Measurements from ENCODE around the gene ODAD2. TPM values are rescaled to one million over a fixed set of nuclear protein-coding genes. Genes with fewer than 3 reads are reported as not detected.

ODAD2 gene
- total and polyA plus RNA-seq, 2 of the 8 experiments (the other 6 are each of a cell fraction or from before 2014, with no cell fraction given): 0.95 to 4.3 TPM

- Histone ChIP-seq H3K23ac (ENCODE audit: insufficient read length) (no peak overlapping the region), H2AK5ac (ENCODE audit: low read depth, low read length) (no peak overlapping the region), H2BK15ac (ENCODE audit: low read length) (no peak overlapping the region), H2AFZ (ENCODE audit: low read length) (no peak overlapping the region), H3K4me1 (replicated peaks in 1 of 4; ENCODE audit: control insufficient read depth in 3 of 4, insufficient read depth in 4 of 4, low read length in 3 of 4) (peaks cover 0 to 3% (median 0%) of the 10 kb centered on the region in 4 experiments; a peak in 1 of 7 replicates), H4K8ac (ENCODE audit: extremely low read depth, insufficient read depth, low read length) (no peak overlapping the region), H3K27me3 (replicated peaks in 1 of 4; ENCODE audit: control insufficient read depth in 3 of 4, extremely low read depth in 1 of 4, insufficient read depth in 3 of 4, low read length in 3 of 4) (no peaks in the 10 kb centered on the region), H2BK5ac (ENCODE audit: low read depth, low read length) (no peak overlapping the region), H3K79me1 (ENCODE audit: low read depth, low read length) (no peaks in the 10 kb centered on the region), H3K79me2 (ENCODE audit: control insufficient read depth in 1 of 2, insufficient read depth in 2 of 2, low read length in 2 of 2) (no peaks in the 10 kb centered on the region), H2BK12ac (ENCODE audit: low read depth, low read length) (no peak overlapping the region), H3K9me3 (ENCODE audit: insufficient read depth in 2 of 2, low read depth in 1 of 2, low read length in 1 of 2) (no peaks in the 10 kb centered on the region), H3K14ac (ENCODE audit: insufficient read length) (no peak overlapping the region), H3K18ac (ENCODE audit: extremely low read depth, low read length) (no peak overlapping the region), H3K4me2 (ENCODE audit: insufficient read depth in 1 of 2, low read depth in 2 of 2, low read length in 2 of 2) (no peak overlapping the region), H2BK120ac (replicated peaks; ENCODE audit: low read depth, low read length) (no peak overlapping the region), H4K91ac (replicated peaks; ENCODE audit: insufficient read length, low read length) (no peak overlapping the region), H3K23me2 (ENCODE audit: low read depth, low read length) (no peaks in the 10 kb centered on the region), H2BK20ac (ENCODE audit: low read length) (no peak overlapping the region), H3K4me3 (ENCODE audit: extremely low read depth in 1 of 4, insufficient read depth in 2 of 4, low read depth in 3 of 4, low read length in 4 of 4) (no peak overlapping the region), H3K36me3 (ENCODE audit: control insufficient read depth in 2 of 4, insufficient read depth in 4 of 4, low read length in 3 of 4) (no peaks in the 10 kb centered on the region), H4K5ac (ENCODE audit: insufficient read length, low read depth, low read length) (no peak overlapping the region), H3K9ac (replicated peaks in 1 of 4; ENCODE audit: extremely low read depth in 1 of 4, low read depth in 3 of 4, low read length in 3 of 4) (no peak overlapping the region), H3K56ac (replicated peaks; ENCODE audit: insufficient read length, low read depth, low read length) (no peak overlapping the region), H3K27ac (ENCODE audit: low read depth, low read length) (no peak overlapping the region), H3K4ac (replicated peaks; ENCODE audit: insufficient read length, low read depth, low read length) (no peak overlapping the region), H4K20me1 (replicated peaks in 1 of 2; ENCODE audit: control insufficient read depth in 1 of 2, insufficient read depth in 2 of 2, low read length in 2 of 2) (no peaks in the 10 kb centered on the region)
- ChIA-PET POLR2A (ENCODE audit: partially characterized antibody) (no interaction called here), CTCF (ENCODE audit: partially characterized antibody) (interaction anchor here (0.6 to 1.7 kb wide), 18 partner anchors 10 to 540 kb away, joined by 3 to 13 read pairs (median 3); no protein-coding TSS in a partner anchor)
- FAIRE-seq (peak; percentile 28), DNase-seq (ENCODE audit: low read depth in 1 of 2, low spot score in 2 of 2) (peak in 1 of 2 experiments; percentile 19)
- WGBS, 2 experiments (ENCODE audit: extremely low coverage in 1 of 2, insufficient coverage in 1 of 2, insufficient read length in 1 of 2, insufficient replicate concordance in 2 of 2, low coverage in 1 of 2, low lambda C conversion rate in 2 of 2, missing lambda C conversion rate in 1 of 2): 36% methylated on average over 1 of the region's 1 CpG; no CpG with 5 or more reads in 1 of the 2 experiments
- no peak for TF ChIP-seq TBP (IDR thresholded peaks at IDR 0.05; ENCODE audit: low read depth, low read length)
- no peak for TF ChIP-seq CBX8 (IDR thresholded peaks at IDR 0.05; ENCODE audit: borderline replicate concordance, low read depth, low read length)
- no peak for TF ChIP-seq E2F6 (IDR thresholded peaks at IDR 0.05)
- no peak for TF ChIP-seq RBBP5 (IDR thresholded peaks at IDR 0.05; ENCODE audit: borderline replicate concordance, low read depth, low read length)
- TF ChIP-seq HDAC6 (IDR thresholded peaks at IDR 0.05; ENCODE audit: low read depth, low read length): no peak
- TF ChIP-seq SP1 (IDR thresholded peaks at IDR 0.05; ENCODE audit: low read depth, low read length): no peak
- peak; percentile 89 to 93 for TF ChIP-seq RAD21 (IDR thresholded peaks at IDR 0.05 in 1 of 2, conservative IDR thresholded peaks at IDR 0.05 in 1 of 2; ENCODE audit: low read depth in 2 of 2, low read length in 2 of 2)
- TF ChIP-seq TEAD4 (IDR thresholded peaks at IDR 0.05; ENCODE audit: low read depth, low read length): no peak
- TF ChIP-seq CEBPB (IDR thresholded peaks at IDR 0.05; ENCODE audit: low read depth, low read length): no peak
- no peak for TF ChIP-seq CHD2 (IDR thresholded peaks at IDR 0.05; ENCODE audit: low read length)
- no peak for TF ChIP-seq RXRA (IDR thresholded peaks at IDR 0.05; ENCODE audit: insufficient read depth, low read depth, low read length)
- no peak for TF ChIP-seq KDM5A (IDR thresholded peaks at IDR 0.05; ENCODE audit: low read length)
- no peak for TF ChIP-seq EZH2 (IDR thresholded peaks at IDR 0.05; ENCODE audit: low read depth, low read length, severe bottlenecking)
- no peak for TF ChIP-seq BCL11A (IDR thresholded peaks at IDR 0.05; ENCODE audit: low read depth in 2 of 2, low read length in 2 of 2)
- no peak for TF ChIP-seq TCF12 (IDR thresholded peaks at IDR 0.05; ENCODE audit: low read depth, low read length)
Observed at GRCh38 chr10:27783660-27784059, 215.2 kb downstream of the ODAD2 start.

All from H1 (cell line).